ENCODE data around the gene JMJD7. TPM values are rescaled to one million over a fixed set of nuclear protein-coding genes. Genes with fewer than 3 reads are reported as not detected.
A peak's percentile ranks its signal among the peaks of the same experiment; 100 is the strongest.

The JMJD7 gene
- total and polyA plus RNA-seq, 9 of the 15 experiments (the other 6 are each of a cell fraction or from before 2014, with no cell fraction given) = 1.2 to 13.9 (median 6.1) TPM

DNA sequence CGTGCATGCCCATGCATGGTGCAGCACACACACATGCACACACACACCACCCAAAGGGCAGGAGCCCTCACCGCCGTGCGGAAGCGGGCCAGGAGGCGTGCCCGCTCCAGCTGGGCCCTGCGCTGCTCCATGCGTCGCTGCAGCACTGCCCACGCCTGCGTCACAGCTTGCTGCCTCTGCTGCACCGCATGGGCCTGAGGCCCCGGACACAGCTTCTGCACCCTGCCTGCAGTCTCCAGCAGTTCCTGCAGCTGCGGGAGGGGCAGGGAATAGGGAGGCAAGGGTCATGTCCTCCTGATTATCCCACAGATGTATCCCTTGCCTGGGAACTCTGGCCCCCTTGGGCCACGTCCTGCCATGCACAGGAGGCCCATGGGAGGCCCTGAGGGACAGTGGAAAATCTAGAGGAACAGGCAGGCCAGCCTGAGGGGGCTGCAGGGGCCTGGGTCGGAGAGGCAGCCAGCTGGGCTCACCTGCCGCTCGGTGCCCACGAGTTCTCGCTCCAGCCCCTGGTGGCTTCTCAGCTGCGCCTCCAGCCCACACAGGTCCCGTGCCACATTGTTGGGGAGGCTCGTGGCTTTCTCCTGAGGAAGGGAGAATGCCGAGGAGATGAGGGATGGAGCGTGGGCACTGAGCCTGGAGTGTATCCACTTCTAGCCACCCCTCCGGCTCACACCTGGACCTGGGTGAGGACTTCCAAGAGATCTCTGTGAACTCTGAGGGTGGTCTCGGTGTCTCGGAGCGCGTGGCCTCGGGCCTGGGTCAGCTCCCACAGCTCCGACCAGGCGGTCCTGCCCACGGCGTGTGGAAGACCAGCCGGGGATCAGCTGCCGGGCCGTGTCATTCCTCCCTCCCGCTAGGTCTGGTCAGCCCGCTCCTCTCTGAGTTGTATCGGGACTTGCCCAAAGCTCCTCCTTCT is 42.1 kb downstream of the JMJD7 start:
- H3K4me2 ChIP-seq (ENCODE audit: insufficient read depth, low read length) = no peak overlapping the region
- H3K4me3 ChIP-seq = no peak overlapping the region
- DNase-seq (ENCODE audit: extremely low read depth in 1 of 4, low spot score in 3 of 4) = no peak
- POLR2A ChIA-PET = interaction anchor here (0.5 to 1.0 kb wide), 5 partner anchors 10 to 753 kb away, joined by 3 to 5 read pairs (median 3); no protein-coding TSS in a partner anchor
- H3K4me1 ChIP-seq (replicated peaks in 1 of 2; ENCODE audit: control insufficient read depth in 2 of 2, insufficient read depth in 2 of 2, low read length in 2 of 2) = peaks cover 0 to 42% of the 10 kb centered on the region in 2 experiments; a peak in 3 of 5 replicates
- CTCF ChIA-PET (ENCODE audit: low intra/inter-chr PET ratio) = no interaction called here
- intact Hi-C loops (cut with micrococcal nuclease) = no loop called here
- WGBS (ENCODE audit: insufficient coverage, low coverage, missing lambda C conversion rate) = 4% methylated on average over 38 of the region's 42 CpGs
- H2AFZ ChIP-seq (ENCODE audit: low read depth, low read length) = no peak overlapping the region
- TF ChIP-seq, protein P1, sequence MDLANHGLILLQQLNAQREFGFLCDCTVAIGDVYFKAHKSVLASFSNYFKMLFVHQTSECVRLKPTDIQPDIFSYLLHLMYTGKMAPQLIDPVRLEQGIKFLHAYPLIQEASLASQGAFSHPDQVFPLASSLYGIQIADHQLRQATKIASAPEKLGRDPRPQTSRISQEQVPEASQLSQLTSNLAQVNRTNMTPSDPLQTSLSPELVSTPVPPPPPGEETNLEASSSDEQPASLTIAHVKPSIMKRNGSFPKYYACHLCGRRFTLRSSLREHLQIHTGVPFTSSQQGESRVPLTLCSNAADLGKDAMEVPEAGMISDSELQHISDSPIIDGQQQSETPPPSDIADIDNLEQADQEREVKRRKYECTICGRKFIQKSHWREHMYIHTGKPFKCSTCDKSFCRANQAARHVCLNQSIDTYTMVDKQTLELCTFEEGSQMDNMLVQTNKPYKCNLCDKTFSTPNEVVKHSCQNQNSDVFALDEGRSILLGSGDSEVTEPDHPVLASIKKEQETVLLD (IDR thresholded peaks at IDR 0.05) = no peak
- TF ChIP-seq TBL1XR1 (IDR thresholded peaks at IDR 0.05; ENCODE audit: low read length in 2 of 2) = no peak
- TF ChIP-seq PHB2 (IDR thresholded peaks at IDR 0.05; ENCODE audit: low read depth) = no peak
- TF ChIP-seq ZNF76 (CRISPR knock-in tag; IDR thresholded peaks at IDR 0.05; ENCODE audit: borderline replicate concordance) = no peak
- no peak for TF ChIP-seq MCM3 (IDR thresholded peaks at IDR 0.05)
- TF ChIP-seq RAD51 (IDR thresholded peaks at IDR 0.05; ENCODE audit: borderline replicate concordance, low read depth) = no peak
- no peak for TF ChIP-seq ZNF551 (CRISPR knock-in tag; IDR thresholded peaks at IDR 0.05)
- no peak for TF ChIP-seq ZBTB7A (IDR thresholded peaks at IDR 0.05; ENCODE audit: borderline replicate concordance, control insufficient read depth, low read depth, low read length)
- TF ChIP-seq ZFP30 (CRISPR knock-in tag; IDR thresholded peaks at IDR 0.05; ENCODE audit: borderline replicate concordance) = no peak
- TF ChIP-seq, protein P2, sequence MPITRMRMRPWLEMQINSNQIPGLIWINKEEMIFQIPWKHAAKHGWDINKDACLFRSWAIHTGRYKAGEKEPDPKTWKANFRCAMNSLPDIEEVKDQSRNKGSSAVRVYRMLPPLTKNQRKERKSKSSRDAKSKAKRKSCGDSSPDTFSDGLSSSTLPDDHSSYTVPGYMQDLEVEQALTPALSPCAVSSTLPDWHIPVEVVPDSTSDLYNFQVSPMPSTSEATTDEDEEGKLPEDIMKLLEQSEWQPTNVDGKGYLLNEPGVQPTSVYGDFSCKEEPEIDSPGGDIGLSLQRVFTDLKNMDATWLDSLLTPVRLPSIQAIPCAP (CRISPR knock-in tag; IDR thresholded peaks at IDR 0.05; ENCODE audit: borderline replicate concordance) = no peak
- no peak for TF ChIP-seq MAFK (IDR thresholded peaks at IDR 0.05; ENCODE audit: low read length)
- peak; percentile 19 for FAIRE-seq
- H4K20me1 ChIP-seq (replicated peaks; ENCODE audit: control insufficient read depth, insufficient read depth, low read length) = peaks cover 29% of the 10 kb centered on the region
- no peaks in the 10 kb centered on the region for H3K9me1 ChIP-seq (ENCODE audit: control insufficient read depth, insufficient read depth, low read length)
- no peaks in the 10 kb centered on the region for H3K36me3 ChIP-seq (ENCODE audit: control insufficient read depth, insufficient read depth, low read length)
- in situ Hi-C loops (cut with MboI) = no loop called here
- peaks cover 73 to 96% of the 10 kb centered on the region in 2 experiments; a peak in 4 of 5 replicates for H3K27me3 ChIP-seq (ENCODE audit: control insufficient read depth in 2 of 2, insufficient read depth in 2 of 2, low read length in 2 of 2)
- no peaks in the 10 kb centered on the region for H3K79me2 ChIP-seq (ENCODE audit: control insufficient read depth, insufficient read depth, low read length)
- H3K9ac ChIP-seq (ENCODE audit: insufficient read depth in 1 of 2, low read depth in 2 of 2, low read length in 2 of 2) = peak overlapping the region in 1 of 2 experiments; percentile 26; a peak in 1 of 4 replicates
- no peaks in the 10 kb centered on the region for H3K9me3 ChIP-seq (replicated peaks; ENCODE audit: control insufficient read depth, insufficient read depth, low read depth, low read length)
- BruUV-seq (replicated peaks) = no TSS peak
- no peak overlapping the region for H3K27ac ChIP-seq (ENCODE audit: extremely low read depth, low read depth, low read length)
- peak; percentile 29; the same call in 1 of the 3 replicates for ATAC-seq
